ENCODE data around the gene PAX6.

The PAX6 gene

GRCh38 chr11:31797190-31798056, 13.7 kb downstream of the PAX6 start:
- no peak overlapping the region for H3K4me3 ChIP-seq (ENCODE audit: low read depth, low read length)
- TF ChIP-seq, protein P1, sequence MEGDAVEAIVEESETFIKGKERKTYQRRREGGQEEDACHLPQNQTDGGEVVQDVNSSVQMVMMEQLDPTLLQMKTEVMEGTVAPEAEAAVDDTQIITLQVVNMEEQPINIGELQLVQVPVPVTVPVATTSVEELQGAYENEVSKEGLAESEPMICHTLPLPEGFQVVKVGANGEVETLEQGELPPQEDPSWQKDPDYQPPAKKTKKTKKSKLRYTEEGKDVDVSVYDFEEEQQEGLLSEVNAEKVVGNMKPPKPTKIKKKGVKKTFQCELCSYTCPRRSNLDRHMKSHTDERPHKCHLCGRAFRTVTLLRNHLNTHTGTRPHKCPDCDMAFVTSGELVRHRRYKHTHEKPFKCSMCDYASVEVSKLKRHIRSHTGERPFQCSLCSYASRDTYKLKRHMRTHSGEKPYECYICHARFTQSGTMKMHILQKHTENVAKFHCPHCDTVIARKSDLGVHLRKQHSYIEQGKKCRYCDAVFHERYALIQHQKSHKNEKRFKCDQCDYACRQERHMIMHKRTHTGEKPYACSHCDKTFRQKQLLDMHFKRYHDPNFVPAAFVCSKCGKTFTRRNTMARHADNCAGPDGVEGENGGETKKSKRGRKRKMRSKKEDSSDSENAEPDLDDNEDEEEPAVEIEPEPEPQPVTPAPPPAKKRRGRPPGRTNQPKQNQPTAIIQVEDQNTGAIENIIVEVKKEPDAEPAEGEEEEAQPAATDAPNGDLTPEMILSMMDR (IDR thresholded peaks at IDR 0.05; ENCODE audit: low read depth, low read length, missing control alignments) = no peak
- no peak for DNase-seq (ENCODE audit: low read depth)

DNA sequence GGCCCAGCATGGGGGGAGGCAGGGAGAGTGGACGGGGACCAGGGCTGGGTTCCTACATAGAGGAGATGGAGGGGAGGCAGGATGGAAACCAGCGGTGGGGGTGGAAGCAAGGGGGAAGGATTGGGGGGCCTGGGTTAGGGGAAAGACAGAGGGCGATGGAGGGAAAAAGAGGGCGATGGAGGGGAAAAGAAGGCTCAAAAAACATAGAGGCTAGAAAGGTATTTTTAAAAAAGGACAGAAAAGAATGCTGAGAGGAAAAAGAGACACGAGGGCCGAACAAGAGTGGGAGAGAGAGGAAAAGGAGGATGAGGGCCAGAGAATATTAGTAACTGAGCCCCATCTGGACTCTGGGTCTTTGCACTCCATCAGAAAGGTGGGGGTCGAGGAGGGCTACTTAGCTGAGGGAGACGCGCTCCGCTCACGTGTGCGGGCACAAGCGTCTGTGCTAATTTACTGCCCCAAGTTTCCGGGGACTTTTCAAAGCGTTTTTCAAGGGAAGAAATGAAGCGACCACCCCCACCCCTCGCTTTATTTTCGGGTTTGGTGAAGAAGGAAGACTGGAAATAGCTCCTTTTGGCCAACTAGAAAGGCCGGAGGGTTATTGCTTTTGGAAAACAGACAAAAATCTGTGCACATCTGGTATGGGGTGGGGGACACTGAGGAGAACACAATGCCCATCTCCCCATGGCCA, 14.5 kb downstream of the PAX6 start:
- TF ChIP-seq, protein P1 (IDR thresholded peaks at IDR 0.05; ENCODE audit: low read depth, low read length, missing control alignments) = no peak
- DNase-seq (ENCODE audit: low read depth) = no peak
- no peak overlapping the region for H3K4me3 ChIP-seq (ENCODE audit: low read depth, low read length)

- TF ChIP-seq, protein P1 (IDR thresholded peaks at IDR 0.05; ENCODE audit: low read depth, low read length, missing control alignments) = no peak
- no peak overlapping the region for H3K4me3 ChIP-seq (ENCODE audit: low read depth, low read length)
- DNase-seq (ENCODE audit: low read depth) = no peak
Observed at GRCh38 chr11:31795706-31796498, 15.2 kb downstream of the PAX6 start.

DNA sequence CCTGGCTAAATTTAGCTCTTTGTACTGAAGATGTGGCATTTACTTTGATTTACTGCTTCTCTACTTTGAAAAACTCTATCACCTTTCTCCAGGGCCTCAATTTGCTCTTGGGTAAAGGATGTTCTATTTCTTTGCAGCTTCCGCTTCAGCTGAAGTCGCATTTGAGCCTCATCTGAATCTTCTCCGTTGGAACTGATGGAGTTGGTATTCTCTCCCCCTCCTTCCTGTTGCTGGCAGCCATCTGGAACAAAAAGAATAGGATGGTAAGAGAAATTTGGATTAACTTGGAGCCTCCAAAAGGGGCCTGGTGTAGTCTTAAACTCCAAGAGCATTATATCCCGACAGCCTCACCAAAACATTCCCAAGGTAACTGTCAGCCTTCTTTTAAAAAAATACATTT, 16.6 kb downstream of the PAX6 start:
- TF ChIP-seq, protein P1 (IDR thresholded peaks at IDR 0.05; ENCODE audit: low read depth, low read length, missing control alignments) = no peak
- no peak for DNase-seq (ENCODE audit: low read depth)
- H3K4me3 ChIP-seq (ENCODE audit: low read depth, low read length) = no peak overlapping the region

GRCh38 chr11:31793264-31793663, 17.9 kb downstream of the PAX6 start:
- no peak for DNase-seq (ENCODE audit: low read depth)
- TF ChIP-seq, protein P1 (IDR thresholded peaks at IDR 0.05; ENCODE audit: low read depth, low read length, missing control alignments) = no peak
- no peak overlapping the region for H3K4me3 ChIP-seq (ENCODE audit: low read depth, low read length)

DNA sequence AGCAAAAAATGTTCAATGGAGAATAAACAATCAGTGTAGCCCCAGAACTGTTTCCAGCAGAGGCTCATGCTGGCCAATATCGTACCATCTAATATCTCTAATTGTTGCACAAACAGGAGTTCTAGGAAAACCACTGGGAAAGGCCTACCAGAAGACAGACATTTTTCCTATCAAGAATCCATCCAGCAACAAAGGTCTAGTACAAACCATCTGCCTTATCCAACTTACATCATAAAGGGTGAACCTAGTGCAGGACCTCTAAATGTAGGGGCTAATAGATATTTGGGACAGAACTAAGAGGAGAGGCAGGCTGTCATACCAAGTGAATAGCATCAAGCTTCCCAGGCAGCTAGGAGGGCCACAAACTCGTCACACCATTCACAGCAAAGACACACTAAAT, 18.7 kb downstream of the PAX6 start:
- no peak for DNase-seq (ENCODE audit: low read depth)
- H3K4me3 ChIP-seq (ENCODE audit: low read depth, low read length) = no peak overlapping the region
- TF ChIP-seq, protein P1 (IDR thresholded peaks at IDR 0.05; ENCODE audit: low read depth, low read length, missing control alignments) = no peak

Data from GM12864 (cell line).